SIG-M5 treated with dmso at 0.1 percent for 504 hours (cell line): ENCODE data around the gene PTPN13.

Experiments used
- DNase-seq: peaks from one replicate; lab custom pipeline; 2025; ENCODE audit not compliant: unreplicated experiment; lab: John Stamatoyannopoulos, UW

PTPN13 gene

GRCh38 chr4:86809809-86810208 is 215.7 kb downstream of the PTPN13 start:
- DNase-seq: no peak

GRCh38 chr4:86810847-86811246 is 216.7 kb downstream of the PTPN13 start:
- DNase-seq: no peak

- DNase-seq: no peak
Observed at GRCh38 chr4:86815653-86816052, 221.5 kb downstream of the PTPN13 start.

GRCh38 chr4:86816501-86817273 is 222.6 kb downstream of the PTPN13 start:
- DNase-seq: no peak

- no peak for DNase-seq
Observed at GRCh38 chr4:86818211-86818610, 224.1 kb downstream of the PTPN13 start.

- DNase-seq: no peak
Observed at GRCh38 chr4:86818841-86819240, 224.7 kb downstream of the PTPN13 start.

- no peak for DNase-seq
Observed at GRCh38 chr4:86819561-86819960, 225.4 kb downstream of the PTPN13 start.

GRCh38 chr4:86821151-86821550 is 227.0 kb downstream of the PTPN13 start:
- no peak for DNase-seq

- DNase-seq: no peak
Observed at GRCh38 chr4:86822136-86822535, 228.0 kb downstream of the PTPN13 start.

GRCh38 chr4:86825511-86825910 is 231.4 kb downstream of the PTPN13 start:
- no peak for DNase-seq

GRCh38 chr4:86831262-86832130 is 237.4 kb downstream of the PTPN13 start:
- peak; percentile 45 for DNase-seq

GRCh38 chr4:86833615-86834014 is 239.5 kb downstream of the PTPN13 start:
- no peak for DNase-seq

GRCh38 chr4:86834901-86835300 is 240.8 kb downstream of the PTPN13 start:
- no peak for DNase-seq

- DNase-seq: no peak
Observed at GRCh38 chr4:86835677-86836076, 241.6 kb downstream of the PTPN13 start.

- no peak for DNase-seq
Observed at GRCh38 chr4:86837691-86838503, 243.8 kb downstream of the PTPN13 start.

- DNase-seq: no peak
Observed at GRCh38 chr4:86840858-86841257, 246.7 kb downstream of the PTPN13 start.

GRCh38 chr4:86841309-86841708 is 247.2 kb downstream of the PTPN13 start:
- no peak for DNase-seq

- no peak for DNase-seq
Observed at GRCh38 chr4:86845593-86845992, 251.5 kb downstream of the PTPN13 start.

- DNase-seq: no peak
Observed at GRCh38 chr4:86846921-86847320, 252.8 kb downstream of the PTPN13 start.

GRCh38 chr4:86847571-86847970 is 253.5 kb downstream of the PTPN13 start:
- no peak for DNase-seq

GRCh38 chr4:86848136-86848535 is 254.0 kb downstream of the PTPN13 start:
- no peak for DNase-seq
